Left cardiac atrium (tissue), 4 donors: ENCODE measurements around the gene APBA2. TPM values are rescaled to one million over a fixed set of nuclear protein-coding genes. Genes with fewer than 3 reads are reported as not detected.
"Not testable (repeated sequence)": the region's sequence is repeated elsewhere in the genome, so short reads cannot be mapped to it uniquely, and the experiment has no call there.

Experiments used
- ATAC-seq, 2 donors: fragments of 200-7000 bp; cut with Tn5 transposase; one replicate each; pipeline ENCODE4 v1.9.1; 2020; ENCODE audit warnings: mild to moderate bottlenecking in 2 of 2, moderate library complexity in 2 of 2
- DNase-seq: peaks from one replicate; pipeline ENCODE4 v3.0.0-alpha.2; 2020
- intact Hi-C, 2 donors: fragments of 100-400 bp; cut with DNase I; formaldehyde crosslinking; loops; one replicate each; pipeline versions ENCODE4 v1.14.1 to v1.15.1; 2022 to 2023
- long read RNA-seq: library from polyadenylated mRNA; unstranded; transcript quantifications from one replicate; pipeline ENCODE4 v2.0.0, GENCODE V29; 2021
- total RNA-seq, 2 donors: library from RNA; stranded (reverse); fragmentation: NEBNext Ultra II Directional; extraction: Animal tissue kit (Norgen Biotek cat#: 25700); gene quantifications; one replicate each; pipeline ENCODE4 v1.2.1, GENCODE V29; 2021
- donor health status: DM: no; HTN: yes; CAD: no.
- donor health status: DM: no; HTN: yes; CAD: no; lungs with severe emphysema.
- donor health status: DM: yes; HTN: yes; CAD: no.
- donor health status: Dilated cardiomyopathy.

Gene APBA2
- total RNA-seq = under 1 TPM; 0.73 to 0.85 TPM
- long read RNA-seq = 0 reads

DNA sequence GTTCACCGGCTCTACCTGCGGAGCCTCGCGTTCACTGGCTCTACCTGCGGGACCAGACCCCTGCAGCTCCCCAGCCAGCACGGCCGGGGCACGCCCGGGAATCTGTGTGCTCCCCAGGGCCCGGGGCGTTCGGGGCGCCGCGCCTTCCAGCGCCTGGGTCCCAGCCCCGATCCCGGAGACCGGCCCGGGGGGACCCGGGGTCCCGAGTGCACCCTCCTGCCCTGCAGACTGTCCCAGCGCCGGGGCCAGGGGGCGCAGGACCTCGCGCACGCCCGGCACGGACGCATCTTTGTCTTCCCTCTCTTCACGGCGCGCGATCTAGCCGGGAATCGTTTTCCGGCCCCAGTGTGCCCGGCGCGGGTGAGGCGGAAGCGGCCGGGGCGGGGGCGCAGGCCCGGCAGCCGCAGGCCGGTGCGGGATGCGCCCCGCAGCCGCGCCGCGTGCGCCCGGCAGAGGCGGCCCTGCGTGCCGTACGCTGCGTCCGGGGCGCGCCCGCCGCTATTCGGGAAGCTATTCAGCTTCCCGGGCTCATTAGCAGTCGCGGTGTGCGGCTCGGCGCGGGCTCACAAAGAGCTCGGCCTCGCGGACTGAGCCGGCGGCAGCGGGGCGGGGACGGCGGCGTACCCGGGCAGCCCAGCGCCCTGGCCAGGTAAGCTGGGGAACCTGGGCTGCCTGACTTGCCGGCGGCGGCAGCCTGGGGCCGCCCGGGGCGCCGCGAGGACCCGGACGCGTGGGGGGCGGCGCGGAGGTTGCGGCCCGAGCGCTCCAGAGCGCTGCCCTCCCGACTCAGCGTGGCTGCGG, at the start of gene APBA2:
Gene APBA2, plus strand, starts transcription at position 345 of the 801 bp plus-strand sequence. CDS start 167,911 bp downstream, outside the sequence.
- ATAC-seq (peak; percentile 29 to 31), DNase-seq (no peak)
- intact Hi-C loops = loop anchor here in 1 of 2 donors (10.0 kb wide), 1 partner anchor 219 kb away; no protein-coding TSS in a partner anchor

DNA sequence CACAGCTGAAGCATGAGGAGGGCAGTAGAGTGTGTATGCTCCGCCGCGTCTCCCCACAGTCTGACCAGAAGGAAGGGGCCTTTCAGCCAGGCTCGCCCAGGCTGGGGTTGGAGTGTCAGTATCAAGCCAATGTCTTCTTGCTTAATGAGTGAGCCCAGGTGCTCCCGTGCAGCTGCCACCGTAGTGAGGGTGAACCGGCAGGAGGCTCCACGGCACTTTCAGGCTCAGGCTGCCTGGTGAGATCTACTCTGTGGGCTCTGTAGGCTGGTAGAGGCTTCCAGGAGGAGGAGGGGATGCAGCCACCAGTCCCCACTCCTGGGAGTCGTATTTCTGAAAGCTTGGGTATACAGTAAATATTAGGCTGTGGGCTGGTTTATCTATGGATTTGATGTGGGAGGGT, 45.5 kb upstream of the APBA2 start:
- DNase-seq, ATAC-seq, intact Hi-C loops: not testable (repeated sequence)

DNA sequence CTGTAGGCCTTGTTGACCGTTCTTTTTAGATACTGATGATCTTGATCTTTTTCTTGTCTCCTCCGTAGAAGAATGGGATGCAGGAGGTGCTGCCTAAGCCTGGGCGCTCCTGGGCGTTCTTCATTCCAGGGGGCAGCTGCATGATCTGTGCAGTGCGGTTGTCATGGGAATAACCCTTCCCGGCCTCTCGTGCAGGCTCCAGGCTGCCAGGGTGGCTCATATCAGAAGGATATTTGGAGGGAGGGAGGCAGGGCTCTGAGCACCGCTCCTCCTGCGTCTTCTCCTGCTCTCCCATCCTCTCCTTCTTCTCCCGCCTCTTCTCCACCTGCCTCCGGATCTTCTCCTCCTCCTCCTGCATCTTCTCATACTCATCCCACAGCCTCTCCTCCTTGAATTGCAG, 43.6 kb upstream of the APBA2 start:
- intact Hi-C loops, ATAC-seq, DNase-seq: not testable (repeated sequence)

DNA sequence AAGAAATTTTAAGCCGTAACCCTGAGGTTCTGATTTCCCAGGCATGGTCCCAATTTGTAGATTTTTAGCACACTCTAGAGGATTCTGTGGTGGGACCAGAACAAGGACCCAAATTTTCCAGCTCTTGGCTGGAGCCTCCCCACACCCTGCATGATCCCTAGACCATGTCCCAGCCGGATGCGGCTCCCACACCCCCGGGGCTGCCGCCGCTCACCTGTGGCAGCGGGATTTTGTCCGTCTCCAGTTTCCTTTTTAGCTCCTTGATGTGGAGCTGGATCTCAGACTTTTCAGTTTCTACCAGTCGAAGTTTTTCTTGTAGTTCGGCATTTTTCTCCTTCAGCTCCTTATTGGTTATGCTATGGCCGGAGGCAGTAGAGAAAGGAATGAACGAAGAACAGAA, 42.3 kb upstream of the APBA2 start:
- DNase-seq, ATAC-seq, intact Hi-C loops: not testable (repeated sequence)

DNA sequence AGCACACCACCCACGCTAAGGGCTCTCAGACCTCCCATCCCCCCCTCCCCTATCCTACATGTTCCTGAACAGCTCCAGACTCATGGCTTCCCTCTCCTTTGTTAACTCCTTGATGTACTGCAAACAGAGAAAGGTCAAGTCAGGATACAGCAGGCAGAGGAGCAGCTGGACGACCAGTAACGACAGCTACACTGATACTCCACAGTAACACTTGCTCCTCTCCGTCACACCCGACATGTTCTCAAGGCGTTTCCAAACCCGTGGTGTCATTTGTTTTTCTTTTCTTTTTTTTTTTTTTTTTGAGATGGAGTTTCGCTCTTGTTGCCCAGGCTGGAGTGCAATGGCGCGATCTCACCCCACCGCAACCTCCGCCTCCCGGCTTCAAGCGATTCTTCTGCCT, 41.6 kb upstream of the APBA2 start:
- DNase-seq, intact Hi-C loops, ATAC-seq: not testable (repeated sequence)

DNA sequence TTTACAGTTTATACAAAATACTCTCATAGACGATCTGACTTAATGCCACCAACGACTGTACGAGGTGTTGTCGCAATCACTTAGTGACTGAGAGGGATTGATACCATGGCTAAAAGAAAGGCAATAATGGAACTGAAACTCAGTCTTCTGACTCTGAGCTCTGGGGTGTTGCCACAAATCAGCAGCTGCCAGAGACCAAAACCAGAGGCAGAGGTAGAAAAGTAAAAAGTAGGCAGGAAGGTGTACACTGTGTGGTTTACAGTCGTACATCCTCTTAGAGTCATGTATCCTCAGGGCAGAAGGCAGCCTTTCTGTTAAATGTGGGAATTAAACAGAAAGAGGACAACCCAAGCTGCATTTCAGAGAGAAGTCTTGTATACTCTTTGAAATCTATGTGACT, 38.5 kb upstream of the APBA2 start:
- ATAC-seq, intact Hi-C loops, DNase-seq: not testable (repeated sequence)

DNA sequence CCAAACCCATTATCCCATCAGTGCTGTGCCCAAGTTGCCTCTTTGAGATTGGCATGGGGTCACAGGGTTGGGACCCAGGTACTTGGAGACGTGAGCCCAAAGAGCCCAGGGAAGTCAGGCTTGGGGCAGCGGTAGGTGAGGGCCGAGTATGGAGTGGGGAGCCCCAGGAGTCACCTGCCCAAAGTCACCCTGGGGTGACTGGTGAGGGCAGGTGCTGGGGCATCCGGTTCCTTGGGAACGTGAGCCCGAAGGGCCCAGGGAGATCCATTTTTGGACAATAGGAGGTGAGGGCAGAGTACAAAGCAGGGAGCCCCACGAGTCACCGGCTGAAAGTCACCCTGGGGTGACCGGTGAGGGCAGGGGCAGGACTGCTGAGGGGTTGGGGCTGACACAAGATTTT, 37.8 kb upstream of the APBA2 start:
- intact Hi-C loops, ATAC-seq, DNase-seq: not testable (repeated sequence)

DNA sequence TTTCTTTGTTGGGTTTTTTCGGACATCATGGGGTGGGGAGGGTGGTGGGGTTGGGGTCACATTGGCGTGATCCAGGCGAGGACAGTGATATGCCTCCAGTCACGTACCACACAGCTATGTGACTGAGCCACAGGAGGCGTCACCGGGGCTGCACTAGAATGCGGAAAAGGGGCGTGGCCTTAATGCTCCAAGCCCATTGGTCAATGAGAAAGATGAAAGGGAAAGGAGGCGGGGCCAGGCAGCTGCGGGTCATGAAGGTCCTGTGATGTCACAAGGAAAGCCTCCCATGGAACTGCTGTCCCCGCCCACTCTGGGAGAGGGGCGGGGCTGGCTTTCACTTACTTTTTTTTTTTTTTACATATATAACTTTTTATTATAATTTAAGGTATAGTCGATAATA, 37.3 kb upstream of the APBA2 start, which contains the start of gene GOLGA6L7:
Gene GOLGA6L7, minus strand, starts transcription at position 124 of the 400 bp plus-strand sequence. Its CDS starts 95 bp downstream, at position 29.
- intact Hi-C loops, DNase-seq, ATAC-seq: not testable (repeated sequence)

DNA sequence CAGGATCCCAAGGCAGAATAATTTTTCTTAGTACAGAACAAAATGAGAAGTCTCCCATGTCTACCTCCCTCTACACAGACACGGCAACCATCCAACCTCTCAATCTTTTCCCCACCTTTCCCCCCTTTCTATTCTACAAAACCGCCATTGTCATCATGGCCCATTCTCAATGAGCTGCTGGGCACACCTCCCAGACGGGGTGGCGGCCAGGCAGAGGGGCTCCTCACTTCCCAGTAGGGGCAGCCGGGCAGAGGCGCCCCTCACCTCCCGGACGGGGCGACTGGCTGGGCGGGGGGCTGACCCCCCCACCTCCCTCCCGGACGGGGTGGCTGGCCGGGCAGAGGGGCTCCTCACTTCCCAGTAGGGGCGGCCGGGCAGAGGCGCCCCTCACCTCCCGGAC, 36.5 kb upstream of the APBA2 start:
- intact Hi-C loops, DNase-seq, ATAC-seq: not testable (repeated sequence)

DNA sequence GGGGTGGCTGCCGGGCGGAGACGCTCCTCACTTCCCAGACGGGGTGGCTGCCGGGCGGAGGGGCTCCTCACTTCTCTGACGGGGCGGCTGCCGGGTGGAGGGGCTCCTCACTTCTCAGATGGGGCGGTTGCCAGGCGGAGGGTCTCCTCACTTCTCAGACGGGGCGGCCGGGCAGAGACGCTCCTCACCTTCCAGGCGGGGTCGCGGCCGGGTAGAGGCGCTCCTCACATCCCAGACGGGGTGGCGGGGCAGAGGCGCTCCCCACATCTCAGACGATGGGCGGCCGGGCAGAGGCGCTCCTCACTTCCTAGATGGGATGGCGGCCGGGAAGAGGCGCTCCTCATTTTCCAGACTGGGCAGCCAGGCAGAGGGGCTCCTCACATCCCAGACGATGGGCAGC, 36.0 kb upstream of the APBA2 start:
- ATAC-seq, intact Hi-C loops, DNase-seq: not testable (repeated sequence)

DNA sequence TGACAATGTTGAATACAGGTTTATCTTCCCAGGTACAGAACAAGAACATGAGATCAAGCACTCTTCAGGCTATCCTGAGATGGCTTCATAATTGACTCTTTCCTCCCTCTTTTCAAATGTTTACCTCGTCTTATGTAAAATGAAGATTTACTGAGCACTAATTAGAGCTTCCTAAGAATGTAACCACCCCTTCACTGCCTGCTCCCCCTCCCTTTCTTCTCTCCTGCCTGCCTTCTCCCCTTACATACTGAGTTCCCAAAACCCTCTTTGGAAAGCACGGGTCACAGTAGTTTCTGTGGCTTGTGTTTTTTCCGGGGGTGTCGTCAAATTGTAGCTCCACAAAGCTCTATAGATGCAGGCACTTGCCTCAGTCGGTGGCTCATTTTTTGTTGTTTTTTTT, 32.1 kb upstream of the APBA2 start:
- intact Hi-C loops = not testable (repeated sequence)

DNA sequence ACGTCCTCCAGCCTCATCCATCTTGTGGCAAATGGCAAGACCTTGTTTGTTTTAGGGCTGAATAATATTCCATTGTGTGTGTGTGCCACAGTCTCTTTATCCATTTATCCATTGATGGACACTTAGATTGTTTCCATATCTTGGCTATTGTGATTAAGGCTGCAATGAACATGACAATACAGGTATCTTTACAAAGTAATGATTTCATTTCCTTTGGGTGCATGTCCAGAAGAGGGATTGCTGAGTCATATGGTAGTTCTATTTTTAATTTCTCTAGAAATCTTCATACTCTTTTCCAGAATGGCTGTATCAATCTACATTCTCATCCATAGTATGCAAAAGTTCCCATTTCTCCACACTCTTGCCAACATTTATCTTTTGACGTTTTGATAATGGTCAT, 31.2 kb upstream of the APBA2 start:
- intact Hi-C loops, DNase-seq, ATAC-seq: not testable (repeated sequence)

More for the DNA sequence above, 32.1 kb upstream of the APBA2 start:
- not testable (repeated sequence) for DNase-seq, ATAC-seq

DNA sequence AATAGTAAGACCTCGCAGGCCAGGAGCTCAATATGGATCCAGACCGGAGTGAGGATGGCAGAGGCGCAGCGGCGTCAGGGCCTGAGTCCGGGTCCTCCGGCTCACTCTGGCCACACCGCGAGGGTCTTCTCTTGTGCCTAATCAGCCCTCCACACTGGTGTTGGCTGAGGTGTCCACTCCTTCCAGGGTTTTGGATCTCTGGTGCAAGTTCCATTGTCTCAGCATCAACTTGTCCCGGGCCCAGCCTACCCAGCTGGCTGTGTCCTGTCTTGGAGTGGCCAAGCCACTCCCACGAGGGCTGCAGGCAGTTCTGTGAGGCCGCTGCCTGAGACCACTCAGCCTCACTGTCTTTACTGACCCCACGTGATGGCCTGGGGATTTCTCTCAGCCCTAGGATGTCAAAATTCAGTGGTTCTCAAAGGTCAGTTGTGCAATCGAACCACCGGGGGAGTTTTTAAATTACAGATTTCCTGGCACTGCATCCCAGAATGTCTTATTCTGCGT, 24.7 kb upstream of the APBA2 start:
- peak; percentile 54 to 88 for ATAC-seq

DNA sequence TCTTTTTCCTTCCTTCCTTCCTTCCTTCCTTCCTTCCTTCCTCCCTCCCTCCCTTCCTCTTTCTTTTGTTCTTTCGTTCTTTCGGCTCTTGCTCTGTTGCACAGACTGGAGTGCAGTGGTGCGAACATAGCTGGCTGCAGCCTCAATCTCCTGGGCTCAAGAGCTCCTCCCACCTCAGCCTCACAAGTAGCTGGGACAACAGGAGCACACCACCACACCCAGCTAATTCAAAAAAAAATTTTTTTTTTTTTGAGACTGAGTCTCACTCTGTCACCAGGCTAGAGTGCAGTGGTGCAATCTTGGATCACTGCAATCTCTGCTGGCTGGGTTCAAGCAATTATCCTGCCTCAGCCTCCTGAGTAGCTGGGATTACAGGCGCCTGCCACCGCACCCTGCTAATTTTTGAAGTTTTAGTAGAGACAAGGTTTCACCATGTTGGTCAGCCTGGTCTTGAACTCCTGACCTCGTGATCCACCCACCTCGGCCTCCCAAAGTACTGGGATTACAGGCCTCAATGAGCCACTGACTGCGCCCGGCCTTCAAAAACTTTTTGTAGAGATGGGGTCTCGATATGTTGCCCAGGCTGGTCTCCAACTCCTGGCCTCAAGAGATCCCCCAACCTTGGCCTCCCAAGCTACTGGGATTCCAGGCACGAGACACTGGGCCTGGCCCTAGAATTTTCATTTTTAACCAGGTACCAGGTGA, 24.0 kb upstream of the APBA2 start:
- DNase-seq, ATAC-seq, intact Hi-C loops: not testable (repeated sequence)

More for the DNA sequence above, 24.7 kb upstream of the APBA2 start:
- intact Hi-C loops = no loop called here
- peak; percentile 41 for DNase-seq

DNA sequence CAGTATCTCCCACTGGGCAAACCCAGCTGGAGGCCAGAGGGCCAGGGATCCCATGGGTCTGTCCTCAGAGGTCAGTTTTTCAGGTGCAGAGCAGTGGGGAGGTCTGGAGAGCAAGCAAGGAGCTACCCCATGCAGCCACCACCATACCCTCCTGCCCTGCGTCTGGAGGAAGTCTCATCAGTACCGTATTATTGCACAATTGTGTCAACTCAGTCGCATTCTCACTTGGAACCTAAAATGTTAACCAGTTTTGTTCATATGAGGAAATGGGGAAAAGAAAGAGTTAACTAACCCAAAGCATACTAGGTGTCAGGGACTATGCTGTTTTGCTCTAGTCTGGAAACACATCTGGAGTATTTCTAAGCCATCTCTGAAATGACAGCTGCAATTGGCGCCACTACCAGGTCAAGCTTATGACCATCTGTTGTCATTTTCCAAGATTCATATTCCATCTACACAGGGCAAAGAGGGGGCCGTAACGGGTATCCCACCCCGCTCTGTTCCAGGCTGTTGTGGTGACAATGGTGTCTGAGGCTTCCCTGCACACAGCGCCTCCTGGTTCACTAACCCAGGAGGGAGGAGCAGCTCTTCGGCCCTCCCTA, 16.9 kb upstream of the APBA2 start:
- no peak for ATAC-seq
- no peak for DNase-seq
- intact Hi-C loops = no loop called here

DNA sequence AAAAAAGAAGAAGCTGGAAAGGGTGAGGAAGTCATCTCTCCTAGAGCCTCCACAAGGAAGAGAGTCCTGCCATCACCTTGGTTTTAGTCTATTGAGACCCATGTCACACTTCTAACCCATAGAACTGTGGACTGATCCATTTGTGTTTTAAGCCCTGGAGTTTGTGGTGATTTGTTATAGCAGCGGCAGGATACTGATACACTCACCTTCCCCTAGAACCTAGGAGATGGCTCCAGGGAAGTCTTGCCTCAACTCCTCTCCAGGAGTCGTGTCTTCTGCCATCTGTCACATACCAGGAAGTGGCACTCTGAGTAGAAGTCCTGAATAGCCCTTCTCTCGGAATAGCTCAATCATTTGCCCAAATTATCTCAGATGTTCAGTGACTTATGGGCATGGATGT, 14.6 kb upstream of the APBA2 start:
- ATAC-seq = no peak
- intact Hi-C loops = no loop called here
- DNase-seq = no peak

DNA sequence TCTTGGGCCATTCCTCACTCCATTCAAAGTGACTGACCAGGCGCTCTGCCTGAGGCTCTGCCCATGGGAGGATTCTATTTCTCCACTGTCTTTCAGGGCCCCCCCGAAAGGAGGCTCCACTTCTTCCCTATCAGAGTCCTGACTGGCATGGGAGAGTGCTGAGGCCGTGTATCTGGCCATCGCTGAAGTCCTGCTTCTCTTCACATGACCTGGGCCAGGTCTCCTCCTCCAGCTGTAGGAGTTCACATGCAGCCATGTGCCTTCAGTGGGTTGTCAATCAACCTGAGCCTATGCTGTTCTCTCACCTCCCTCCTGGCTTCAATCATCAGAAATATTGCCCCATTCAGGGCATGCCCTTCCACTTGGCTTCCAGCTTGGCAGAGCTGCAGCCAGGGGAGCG, 12.8 kb upstream of the APBA2 start:
- DNase-seq (no peak), ATAC-seq (no peak)
- intact Hi-C loops = no loop called here

DNA sequence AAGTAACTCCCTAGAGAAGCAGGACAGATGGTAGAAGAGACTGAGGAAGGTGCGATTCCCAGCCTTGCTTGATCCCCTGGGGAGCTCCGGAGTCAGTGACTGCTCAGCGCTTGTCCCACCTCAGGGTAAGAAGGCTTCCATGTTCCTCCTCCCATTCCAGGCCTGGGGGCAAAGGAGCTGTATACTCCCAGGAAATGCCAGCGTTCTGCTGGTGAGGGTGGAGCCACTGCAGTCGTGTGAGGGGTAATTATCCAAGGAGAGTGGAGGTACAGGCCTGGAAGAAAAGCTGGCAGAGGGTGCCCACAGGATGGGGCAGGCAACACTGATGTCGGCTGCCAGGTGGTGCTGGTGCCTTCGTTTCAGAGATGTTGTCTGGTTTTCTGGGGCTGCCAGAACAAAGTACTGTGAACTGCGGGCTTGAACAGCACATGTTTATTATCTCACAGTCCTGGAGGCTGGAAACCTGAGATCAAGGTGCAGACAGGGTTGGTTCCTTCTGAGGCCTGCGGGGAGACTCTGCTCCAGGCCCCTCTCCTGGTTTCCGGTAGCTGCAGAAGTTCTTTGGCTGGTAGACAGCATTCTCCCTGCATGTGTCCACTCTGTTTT, 12.1 kb upstream of the APBA2 start:
- no peak for ATAC-seq

DNA sequence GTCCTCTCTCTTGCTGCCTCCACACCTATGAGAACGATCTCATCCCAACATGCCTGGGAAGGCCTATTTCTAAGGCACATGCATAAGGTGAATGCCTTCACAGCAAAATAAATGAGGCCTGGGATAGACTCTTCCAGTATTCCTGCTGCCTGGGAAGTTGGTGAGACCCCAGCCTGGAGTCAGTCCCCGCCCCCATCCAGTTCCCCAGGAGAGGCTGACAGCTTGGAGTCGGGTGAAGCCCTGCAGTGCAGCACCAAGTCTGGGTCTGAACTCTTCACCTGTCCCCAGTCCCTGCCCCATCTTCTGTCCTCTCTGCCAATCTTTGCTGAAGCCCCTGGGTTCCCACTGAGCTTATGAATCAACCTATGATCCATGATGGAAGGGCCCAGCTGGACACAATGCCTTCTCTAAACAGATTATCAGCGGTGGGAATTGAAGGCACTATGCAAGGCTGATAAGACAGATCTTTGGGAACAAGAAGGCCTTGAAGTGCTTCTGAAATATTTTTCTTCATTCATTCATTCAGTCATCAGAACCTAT, 10.2 kb upstream of the APBA2 start:
- no peak for ATAC-seq
- intact Hi-C loops = no loop called here
- no peak for DNase-seq

More for the DNA sequence above, 12.1 kb upstream of the APBA2 start:
- DNase-seq = no peak
- intact Hi-C loops = no loop called here
